Transverse colon (tissue), 4 donors: ENCODE measurements around the gene SPATA6. TPM values are rescaled to one million over a fixed set of nuclear protein-coding genes. Genes with fewer than 3 reads are reported as not detected.
"Not testable (repeated sequence)": the region's sequence is repeated elsewhere in the genome, so short reads cannot be mapped to it uniquely, and the experiment has no call there.

Experiments
- DNase-seq: peaks from one replicate; pipeline ENCODE4 v3.0.0-alpha.2; 2019
- H3K27ac ChIP-seq, 4 donors: fragments of 200-600 bp; sonication (generic); 2 replicates each; pipeline ENCODE4 v1.5.1; 2016 to 2018; ENCODE audit warnings: inconsistent platforms in 4 of 4
- H3K27me3 ChIP-seq: fragments of 200-600 bp; sonication (generic); 2 replicates; pipeline ENCODE4 v1.5.1; 2017; ENCODE audit warnings: inconsistent platforms
- H3K36me3 ChIP-seq, 4 donors: fragments of 200-600 bp; sonication (generic); 2 replicates each; pipeline ENCODE4 v1.5.1; 2017 to 2019; ENCODE audit warnings: inconsistent platforms in 4 of 4
- H3K4me1 ChIP-seq, 4 donors: fragments of 200-600 bp; sonication (generic); 2 replicates each; pipeline ENCODE4 v1.5.1; 2017 to 2020; ENCODE audit warnings: inconsistent platforms in 4 of 4
- H3K4me3 ChIP-seq, 4 donors: fragments of 200-600 bp; sonication (generic); 1 replicate in 1 of 4; 2 replicates in 3 of 4; pipeline versions ENCODE4 v1.5.1 to v1.6.1; 2017 to 2019; ENCODE audit warnings: inconsistent platforms in 4 of 4
- H3K9me3 ChIP-seq, 2 donors: fragments of 200-600 bp; sonication (generic); 2 replicates each; pipeline ENCODE4 v1.5.1; 2017 to 2019; ENCODE audit warnings: inconsistent platforms in 2 of 2
- EP300 ChIP-seq: sonication (generic); formaldehyde crosslinking; IDR thresholded peaks from one replicate; pipeline ENCODE4 v1.6.1; 2017; ENCODE audit warnings: antibody characterized with exemption, low read depth
- POLR2A ChIP-seq: fragments of 450-650 bp; IDR thresholded peaks from one replicate; pipeline ENCODE4 v1.6.1; 2016; ENCODE audit warnings: antibody characterized with exemption, mild to moderate bottlenecking, moderate library complexity
- POLR2AphosphoS5 ChIP-seq, 3 donors: sonication (generic); formaldehyde crosslinking; IDR thresholded peaks; one replicate each; pipeline ENCODE4 v1.6.1; 2016; ENCODE audit warnings: antibody characterized with exemption in 3 of 3
- WGBS, 2 donors: methylation state at CpG; one replicate each; pipeline ENCODE4 v1.1.5; 2018; ENCODE audit warnings: low coverage in 1 of 2; 5-methylcytosine and 5-hydroxymethylcytosine counted together
- in situ Hi-C, 4 donors: fragments of 200-750 bp; cut with MboI; loops; one replicate each; pipeline versions ENCODE4 v1.15.0 to v1.15.1; 2017; ENCODE audit warnings: low sequenced_read_pairs in 3 of 4, low pct_ligation_motif_present in 1 of 4, low pct_unique_long_range_greater_than_20kb in 1 of 4
- intact Hi-C: fragments of 100-400 bp; cut with DNase I; formaldehyde crosslinking; loops from one replicate; pipeline ENCODE4 v1.15.1; 2023; ENCODE audit warnings: low total_unique reads
- total RNA-seq, 4 donors: library from RNA; depleted of rRNA; stranded (reverse); fragments of >200 nt; gene quantifications; one replicate each; pipeline ENCODE4 v1.1.0, GENCODE V29; 2016
- TF ChIP-seq, protein P1 (sequence below), 5 experiments: fragments of 200-600 bp in 3 of 5; fragments of 450-650 bp in 2 of 5; sonication (generic) in 3 of 5; IDR thresholded peaks; 1 replicate in 2 of 5; 2 replicates in 3 of 5; pipeline ENCODE4 v1.5.1; 2016 to 2017; ENCODE audit warnings: antibody characterized with exemption in 5 of 5, inconsistent platforms in 3 of 5, mild to moderate bottlenecking in 2 of 5, moderate library complexity in 1 of 5

SPATA6 gene
- total RNA-seq, 4 donors from 2014 or later: 8.2 to 16.5 (median 14.6) TPM

DNA sequence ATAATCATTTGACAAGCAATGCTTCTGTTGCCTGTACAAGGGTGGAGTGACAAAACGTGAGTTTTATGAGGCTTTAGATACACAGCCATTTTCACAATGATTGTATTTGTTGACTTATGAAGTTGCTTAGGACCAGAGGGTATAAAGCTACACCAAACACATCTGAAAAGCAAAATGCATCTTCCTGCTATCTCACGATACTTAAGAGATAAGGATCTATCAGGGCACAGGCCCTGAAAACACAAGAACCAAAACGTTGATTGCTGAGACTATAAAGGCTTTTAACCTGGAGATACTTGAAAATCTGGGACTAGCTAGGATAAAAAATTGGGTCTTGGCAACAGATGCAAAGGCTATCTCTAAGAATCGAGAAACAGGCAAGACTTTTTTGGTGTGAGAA, 133.7 kb downstream of the SPATA6 start:
- Histone ChIP-seq H3K27me3 (no peaks in the 10 kb centered on the region), H3K36me3 (peaks cover 0 to 6% (median 0%) of the 10 kb centered on the region in 4 donors), H3K4me1 (no peaks in the 10 kb centered on the region), H3K4me3 (no peak overlapping the region), H3K27ac (no peak overlapping the region), H3K9me3 (peaks cover 6 to 12% of the 10 kb centered on the region in 2 donors)
- TF ChIP-seq POLR2AphosphoS5 (IDR thresholded peaks at IDR 0.05) (no peak), EP300 (no peak), POLR2A (no peak)
- TF ChIP-seq, protein P1, sequence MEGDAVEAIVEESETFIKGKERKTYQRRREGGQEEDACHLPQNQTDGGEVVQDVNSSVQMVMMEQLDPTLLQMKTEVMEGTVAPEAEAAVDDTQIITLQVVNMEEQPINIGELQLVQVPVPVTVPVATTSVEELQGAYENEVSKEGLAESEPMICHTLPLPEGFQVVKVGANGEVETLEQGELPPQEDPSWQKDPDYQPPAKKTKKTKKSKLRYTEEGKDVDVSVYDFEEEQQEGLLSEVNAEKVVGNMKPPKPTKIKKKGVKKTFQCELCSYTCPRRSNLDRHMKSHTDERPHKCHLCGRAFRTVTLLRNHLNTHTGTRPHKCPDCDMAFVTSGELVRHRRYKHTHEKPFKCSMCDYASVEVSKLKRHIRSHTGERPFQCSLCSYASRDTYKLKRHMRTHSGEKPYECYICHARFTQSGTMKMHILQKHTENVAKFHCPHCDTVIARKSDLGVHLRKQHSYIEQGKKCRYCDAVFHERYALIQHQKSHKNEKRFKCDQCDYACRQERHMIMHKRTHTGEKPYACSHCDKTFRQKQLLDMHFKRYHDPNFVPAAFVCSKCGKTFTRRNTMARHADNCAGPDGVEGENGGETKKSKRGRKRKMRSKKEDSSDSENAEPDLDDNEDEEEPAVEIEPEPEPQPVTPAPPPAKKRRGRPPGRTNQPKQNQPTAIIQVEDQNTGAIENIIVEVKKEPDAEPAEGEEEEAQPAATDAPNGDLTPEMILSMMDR (IDR thresholded peaks at IDR 0.05): no peak
- WGBS, 2 donors: 42 to 73% methylated on average over 3 to 4 of the region's 4 CpGs
- intact Hi-C loops: no loop called here
- DNase-seq: no peak
- in situ Hi-C loops: no loop called here

DNA sequence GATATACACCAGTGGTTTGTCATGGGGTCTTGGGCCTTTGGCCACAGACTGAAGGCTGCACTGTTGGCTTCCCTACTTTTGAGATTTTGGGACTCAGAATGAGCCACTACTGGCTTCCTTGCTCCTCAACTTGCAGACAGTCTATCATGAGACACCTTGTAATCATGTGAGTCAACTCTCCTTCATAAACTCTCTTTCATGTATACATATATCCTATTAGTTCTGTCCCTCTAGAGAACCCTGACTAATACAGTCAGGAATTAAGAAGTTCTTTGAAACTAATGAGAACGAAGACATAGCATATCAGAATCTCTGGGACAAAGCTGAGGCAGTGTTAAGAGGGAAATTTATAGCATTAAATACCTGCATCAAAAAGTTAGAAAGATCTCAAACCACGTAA, 138.7 kb downstream of the SPATA6 start:
- peaks cover 12 to 22% of the 10 kb centered on the region in 2 donors for H3K9me3 ChIP-seq
- H3K27ac ChIP-seq: no peak overlapping the region
- no peak for DNase-seq
- WGBS, 2 donors: 41 to 44% methylated on average over 2 of the region's 2 CpGs
- H3K36me3 ChIP-seq: peaks cover 0 to 14% (median 1%) of the 10 kb centered on the region in 4 donors
- no peaks in the 10 kb centered on the region for H3K4me1 ChIP-seq
- intact Hi-C loops (no loop called here), in situ Hi-C loops (no loop called here)
- TF ChIP-seq POLR2A (no peak), POLR2AphosphoS5 (IDR thresholded peaks at IDR 0.05) (no peak), EP300 (no peak)
- TF ChIP-seq, protein P1 (IDR thresholded peaks at IDR 0.05): no peak
- no peaks in the 10 kb centered on the region for H3K27me3 ChIP-seq
- H3K4me3 ChIP-seq: no peak overlapping the region

GRCh38 chr1:48332115-48332514, 139.9 kb downstream of the SPATA6 start:
- no peaks in the 10 kb centered on the region for H3K27me3 ChIP-seq
- H3K4me1 ChIP-seq: no peaks in the 10 kb centered on the region
- peaks cover 0 to 14% (median 1%) of the 10 kb centered on the region in 4 donors for H3K36me3 ChIP-seq
- no peak for DNase-seq
- TF ChIP-seq POLR2A (no peak), EP300 (no peak), POLR2AphosphoS5 (IDR thresholded peaks at IDR 0.05) (no peak)
- TF ChIP-seq, protein P1 (IDR thresholded peaks at IDR 0.05): no peak
- H3K4me3 ChIP-seq: no peak overlapping the region
- in situ Hi-C loops (no loop called here), intact Hi-C loops (no loop called here)
- no peak overlapping the region for H3K27ac ChIP-seq
- 91 to 92% methylated on average over 2 of the region's 2 CpGs for WGBS, 2 donors
- H3K9me3 ChIP-seq: peaks cover 12 to 22% of the 10 kb centered on the region in 2 donors

- Histone ChIP-seq H3K27ac (no peak overlapping the region), H3K9me3 (peaks cover 12 to 16% of the 10 kb centered on the region in 2 donors), H3K4me3 (no peak overlapping the region), H3K27me3 (no peaks in the 10 kb centered on the region), H3K36me3 (peaks cover 0 to 8% (median 1%) of the 10 kb centered on the region in 4 donors), H3K4me1 (no peaks in the 10 kb centered on the region)
- intact Hi-C loops (no loop called here), in situ Hi-C loops (no loop called here)
- no peak for DNase-seq
- 88% methylated on average over 2 of the region's 2 CpGs; no CpG with 5 or more reads in 1 of the 2 donors for WGBS, 2 donors
- TF ChIP-seq POLR2A (no peak), POLR2AphosphoS5 (IDR thresholded peaks at IDR 0.05) (no peak)
Observed at GRCh38 chr1:48329905-48330304, 142.1 kb downstream of the SPATA6 start.

- in situ Hi-C loops: no loop called here
- H3K4me1 ChIP-seq: no peaks in the 10 kb centered on the region
- 69 to 70% methylated on average over 2 to 7 of the region's 7 CpGs for WGBS, 2 donors
- TF ChIP-seq, protein P1 (IDR thresholded peaks at IDR 0.05): no peak
- TF ChIP-seq POLR2A: no peak
- H3K27me3 ChIP-seq: no peaks in the 10 kb centered on the region
- no peak overlapping the region for H3K4me3 ChIP-seq
- DNase-seq: no peak
- H3K36me3 ChIP-seq: peaks cover 0 to 8% (median 1%) of the 10 kb centered on the region in 4 donors
- no peak overlapping the region for H3K27ac ChIP-seq
- intact Hi-C loops: no loop called here
- H3K9me3 ChIP-seq: peaks cover 11 to 12% of the 10 kb centered on the region in 2 donors
Observed at GRCh38 chr1:48329486-48329885, 142.5 kb downstream of the SPATA6 start.

- H3K27ac ChIP-seq, in situ Hi-C loops, H3K27me3 ChIP-seq, H3K36me3 ChIP-seq, H3K4me3 ChIP-seq, H3K9me3 ChIP-seq, DNase-seq, intact Hi-C loops, H3K4me1 ChIP-seq: not testable (repeated sequence)
- WGBS, 2 donors: 60 to 88% methylated on average over 1 to 11 of the region's 11 CpGs
Observed at GRCh38 chr1:48311829-48312228, 160.2 kb downstream of the SPATA6 start.
